Left kidney (tissue), 2 donors: ENCODE results near the gene EIF2S2. TPM values are rescaled to one million over a fixed set of nuclear protein-coding genes. Genes with fewer than 3 reads are reported as not detected.

Source experiments
- DNase-seq: peaks from one replicate; pipeline ENCODE4 v3.0.0-alpha.2; 2013
- polyA plus RNA-seq: library from polyadenylated mRNA; unstranded; fragments of 120-200 nt; gene quantifications from one replicate; pipeline ENCODE4 v1.2.1, GENCODE V29; 2013; ENCODE audit not compliant: insufficient read length

The EIF2S2 gene
- polyA plus RNA-seq, 1 donor = 50.6 TPM

DNA sequence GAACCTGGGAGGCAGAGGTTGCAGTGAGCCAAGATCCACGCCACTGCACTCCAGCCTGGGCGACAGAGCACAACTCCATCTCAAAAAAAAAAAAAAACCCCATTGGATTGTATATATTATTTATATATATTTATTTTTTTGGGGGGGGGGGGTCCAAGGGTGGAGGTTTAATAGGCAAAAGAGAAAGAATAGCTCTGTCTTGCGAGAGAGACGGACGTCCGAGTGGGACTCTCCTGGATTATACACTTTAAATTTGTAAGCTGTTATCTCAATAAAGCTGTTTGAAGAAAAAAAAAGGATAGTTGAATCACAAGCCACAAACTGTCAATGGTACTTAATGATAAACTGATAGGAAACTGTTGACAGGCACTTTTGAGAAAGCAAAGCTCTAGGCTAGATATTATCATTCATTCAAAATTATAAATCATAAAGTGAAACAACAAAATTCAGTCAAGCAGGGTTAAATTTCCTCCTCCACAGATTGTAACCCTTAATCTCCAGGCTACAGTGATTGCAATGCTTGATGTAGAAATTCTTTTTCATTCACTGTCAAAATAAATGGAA, 20.3 kb downstream of the EIF2S2 start:
- DNase-seq = no peak

- DNase-seq = no peak
These were observed 21.4 kb downstream of the EIF2S2 start for GRCh38 chr20:34090645-34091044.

DNA sequence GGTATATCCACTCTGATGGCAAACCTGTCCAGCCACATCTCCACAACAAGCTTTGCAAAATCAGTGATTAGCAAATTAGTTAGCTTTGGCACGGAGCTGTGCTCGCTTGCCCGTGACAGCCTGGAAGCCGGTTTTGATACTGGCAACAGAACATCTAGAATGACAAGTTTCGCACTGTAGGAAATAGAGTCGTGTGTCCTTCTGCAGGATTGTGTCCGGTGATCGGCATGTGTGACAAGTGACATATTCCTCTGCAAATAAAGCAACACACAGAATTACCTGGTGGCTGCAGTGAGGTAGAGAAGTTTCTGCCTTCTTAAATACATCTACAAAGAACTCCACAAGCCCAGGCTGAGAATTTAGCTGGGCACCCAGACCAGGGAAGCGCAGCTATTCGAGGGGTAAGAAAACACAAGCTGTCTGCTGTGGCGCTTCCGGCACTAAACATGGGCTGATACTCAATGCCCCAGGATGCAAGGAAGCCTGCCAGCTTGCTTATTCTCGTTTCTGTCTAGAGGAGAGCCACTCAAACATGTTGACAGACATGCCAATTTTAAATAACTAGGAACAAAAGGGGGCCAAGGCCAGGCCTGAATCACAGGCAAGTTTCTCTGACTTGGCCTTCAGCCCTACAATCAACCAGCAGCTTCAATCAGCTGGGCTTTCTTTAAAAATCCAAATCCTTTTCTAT, 22.2 kb downstream of the EIF2S2 start:
- DNase-seq = no peak

- no peak for DNase-seq
These were observed 22.9 kb downstream of the EIF2S2 start for GRCh38 chr20:34089175-34089479.

DNA sequence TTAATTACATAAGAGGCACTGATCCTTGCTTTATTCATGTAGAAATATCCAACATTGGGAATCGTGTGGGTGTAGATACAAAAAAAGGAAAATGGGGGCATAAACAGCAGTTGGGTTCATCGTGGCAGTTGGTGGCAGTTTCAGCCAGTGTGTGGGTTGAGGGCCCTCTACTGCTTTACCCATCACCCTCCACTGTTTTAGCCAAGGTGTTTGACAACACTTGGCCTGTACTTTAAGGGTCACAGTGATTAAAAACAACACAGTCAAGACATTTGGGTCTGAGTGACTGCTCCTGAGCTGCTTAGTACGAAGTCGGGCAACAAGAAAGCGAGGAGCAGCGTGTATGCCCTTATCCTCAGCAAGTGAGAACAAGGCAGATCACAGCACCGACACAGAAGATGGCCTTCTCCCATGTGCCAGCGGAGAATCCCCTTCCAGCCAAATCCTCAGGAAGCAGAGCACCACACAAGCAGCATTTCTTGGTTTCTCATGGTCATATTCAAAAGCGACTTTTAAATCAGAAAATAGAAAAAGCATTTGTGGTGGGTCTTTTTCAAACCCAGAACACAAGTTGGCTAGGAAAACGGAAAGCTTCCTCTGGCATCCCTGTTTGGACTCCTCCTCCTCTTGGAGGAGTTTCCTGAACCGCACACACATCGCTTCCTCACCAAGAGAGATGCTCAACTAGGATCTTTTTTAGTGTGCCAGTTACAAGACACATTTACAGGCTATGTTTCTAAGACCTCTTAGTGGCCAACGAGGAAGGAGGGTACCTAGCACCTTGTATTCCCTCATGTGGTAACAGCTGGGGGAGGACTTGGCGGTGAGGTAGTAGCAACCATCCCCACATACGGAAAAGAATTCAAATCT, 23.5 kb downstream of the EIF2S2 start:
- DNase-seq = no peak

- no peak for DNase-seq
These were observed 26.5 kb downstream of the EIF2S2 start for GRCh38 chr20:34085544-34086040.

GRCh38 chr20:34084227-34084923, 27.7 kb downstream of the EIF2S2 start:
- no peak for DNase-seq

DNA sequence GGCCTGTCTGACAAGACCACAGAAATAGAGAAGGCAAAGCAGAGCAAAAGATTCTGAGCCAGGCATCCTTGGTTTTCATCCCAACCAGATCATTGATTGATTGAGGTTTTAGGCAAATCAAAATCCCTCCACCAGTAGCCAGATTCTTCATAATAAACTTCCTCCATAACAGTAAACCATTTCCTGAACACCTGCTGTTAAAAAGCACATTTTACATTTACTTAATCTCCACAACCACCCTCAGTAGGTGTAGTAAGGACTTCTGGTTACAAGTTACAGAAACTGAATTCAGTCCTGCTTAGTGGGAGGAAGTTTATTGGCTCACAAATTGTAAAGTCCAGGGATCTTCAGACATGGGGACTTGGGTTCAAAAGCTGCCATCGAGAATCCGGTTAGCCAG, 28.3 kb downstream of the EIF2S2 start:
- no peak for DNase-seq

- DNase-seq = no peak
These were observed 28.9 kb downstream of the EIF2S2 start for GRCh38 chr20:34083137-34083536.

DNA sequence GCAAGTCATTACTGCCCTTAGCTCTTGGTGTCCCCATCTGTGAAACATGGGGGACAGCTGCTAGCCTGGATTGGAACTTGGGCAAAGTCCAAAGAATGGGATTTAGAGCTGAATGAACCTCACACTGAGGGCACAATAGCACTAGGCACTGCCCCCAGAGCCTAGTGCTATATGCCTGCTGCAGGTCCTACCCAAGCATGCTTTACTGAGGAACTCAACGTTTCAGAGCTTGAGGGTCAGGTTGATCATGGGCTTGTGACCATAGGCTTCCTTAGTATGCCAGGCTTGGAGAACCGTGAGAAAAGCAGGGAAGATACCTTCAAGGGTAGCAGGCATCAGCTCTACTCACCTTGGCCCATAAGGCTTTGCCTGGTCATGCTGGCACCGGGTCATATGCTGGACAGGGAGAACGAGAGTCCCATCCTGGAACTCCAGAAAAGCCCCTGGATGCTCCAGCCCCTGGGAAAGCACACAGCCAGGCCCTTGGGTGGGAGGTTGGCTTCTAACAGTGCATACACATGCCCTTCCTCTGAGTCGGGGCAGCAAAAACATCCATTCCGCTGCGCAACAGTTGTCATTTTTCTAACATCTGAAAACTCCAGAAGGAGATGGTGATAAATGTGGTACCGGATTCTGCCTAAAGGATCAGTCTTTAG, 29.7 kb downstream of the EIF2S2 start:
- no peak for DNase-seq

DNA sequence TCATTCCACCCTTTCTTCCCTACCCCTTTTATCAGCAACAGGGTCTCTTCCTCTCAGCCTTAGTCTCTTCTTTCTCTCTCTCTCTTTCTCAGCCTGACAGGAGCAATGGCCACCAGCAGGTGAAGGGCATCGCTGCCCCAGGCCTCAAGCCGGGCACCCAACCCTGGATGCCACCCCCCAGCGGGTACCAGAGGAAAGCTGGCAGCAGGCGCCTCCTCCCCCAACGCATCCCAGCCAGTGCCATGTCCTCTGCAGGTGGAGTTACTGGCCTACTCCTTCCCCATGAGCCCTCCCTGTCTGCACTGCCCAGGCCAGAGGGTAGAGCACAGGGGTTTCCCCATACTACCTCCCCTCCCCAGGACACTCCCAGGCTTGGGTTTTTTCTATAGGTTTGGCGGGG, 32.2 kb downstream of the EIF2S2 start:
- DNase-seq = no peak

GRCh38 chr20:34078540-34078939, 33.5 kb downstream of the EIF2S2 start:
- no peak for DNase-seq

DNA sequence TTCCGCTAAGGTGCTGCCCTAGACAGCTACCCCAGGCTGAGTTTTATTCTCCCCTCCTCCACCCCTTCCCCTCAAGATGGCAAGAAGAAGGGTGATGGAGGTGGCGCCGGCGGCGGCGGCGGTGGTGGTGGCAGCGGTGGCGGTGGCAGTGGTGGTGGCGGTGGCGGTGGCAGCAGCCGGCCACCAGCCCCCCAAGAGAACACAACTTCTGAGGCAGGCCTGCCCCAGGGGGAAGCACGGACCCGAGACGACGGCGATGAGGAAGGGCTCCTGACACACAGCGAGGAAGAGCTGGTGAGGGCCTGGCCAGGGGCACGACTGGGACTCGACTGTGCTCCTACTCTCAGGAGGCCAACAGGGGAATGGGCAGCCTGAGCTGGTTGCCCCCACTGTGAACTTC, 35.1 kb downstream of the EIF2S2 start:
- no peak for DNase-seq

- no peak for DNase-seq
These were observed 36.4 kb downstream of the EIF2S2 start for GRCh38 chr20:34075647-34076046.

- no peak for DNase-seq
These were observed 37.8 kb downstream of the EIF2S2 start for GRCh38 chr20:34074101-34074760.

DNA sequence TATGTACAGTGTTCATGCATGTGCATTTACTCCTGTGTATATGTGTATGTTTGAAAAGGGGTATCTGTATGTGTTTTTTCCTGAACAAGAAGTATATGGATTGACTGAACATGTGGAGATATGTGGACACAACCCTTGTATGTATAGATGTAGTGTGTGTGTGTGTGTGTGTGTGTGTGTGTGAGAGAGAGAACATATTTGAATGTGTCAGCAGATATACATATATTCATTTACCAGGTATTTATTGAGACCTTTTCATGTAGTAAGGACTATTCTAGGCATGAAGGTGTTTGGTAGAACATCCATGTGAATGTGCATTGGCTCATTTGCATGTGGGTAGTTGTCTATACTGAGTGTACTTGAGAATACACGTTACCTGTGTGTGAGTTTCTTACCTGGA, 39.3 kb downstream of the EIF2S2 start:
- no peak for DNase-seq

DNA sequence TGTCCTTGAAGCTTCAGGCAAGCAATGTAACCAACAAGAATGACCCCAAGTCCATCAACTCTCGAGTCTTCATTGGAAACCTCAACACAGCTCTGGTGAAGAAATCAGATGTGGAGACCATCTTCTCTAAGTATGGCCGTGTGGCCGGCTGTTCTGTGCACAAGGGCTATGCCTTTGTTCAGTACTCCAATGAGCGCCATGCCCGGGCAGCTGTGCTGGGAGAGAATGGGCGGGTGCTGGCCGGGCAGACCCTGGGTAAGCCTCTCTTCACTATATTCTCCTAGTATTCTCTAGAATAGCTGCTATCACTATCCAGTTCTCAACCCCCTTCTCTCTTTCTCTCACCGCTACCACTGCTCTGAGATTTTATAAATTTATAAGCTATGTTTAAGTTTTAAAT, 40.0 kb downstream of the EIF2S2 start:
- no peak for DNase-seq

GRCh38 chr20:34070859-34071258, 41.2 kb downstream of the EIF2S2 start:
- DNase-seq = no peak

DNA sequence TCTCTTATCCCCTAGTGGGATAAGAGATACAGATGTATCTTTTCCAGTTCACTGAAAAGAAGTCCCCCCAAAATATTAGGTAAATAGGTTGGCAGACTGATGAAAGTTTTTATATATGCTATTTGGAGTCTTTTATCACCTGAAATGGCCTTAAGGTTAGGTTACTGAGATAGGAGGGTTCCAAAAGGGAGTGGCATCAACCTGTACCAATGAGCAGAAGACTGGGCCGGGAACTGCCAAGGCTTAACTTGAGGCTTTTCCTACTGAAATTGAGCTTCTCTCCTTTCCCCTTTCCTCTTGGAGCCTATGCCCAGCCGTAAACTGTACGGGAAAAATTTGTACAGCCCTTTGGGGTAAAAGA, 42.0 kb downstream of the EIF2S2 start:
- DNase-seq = no peak

DNA sequence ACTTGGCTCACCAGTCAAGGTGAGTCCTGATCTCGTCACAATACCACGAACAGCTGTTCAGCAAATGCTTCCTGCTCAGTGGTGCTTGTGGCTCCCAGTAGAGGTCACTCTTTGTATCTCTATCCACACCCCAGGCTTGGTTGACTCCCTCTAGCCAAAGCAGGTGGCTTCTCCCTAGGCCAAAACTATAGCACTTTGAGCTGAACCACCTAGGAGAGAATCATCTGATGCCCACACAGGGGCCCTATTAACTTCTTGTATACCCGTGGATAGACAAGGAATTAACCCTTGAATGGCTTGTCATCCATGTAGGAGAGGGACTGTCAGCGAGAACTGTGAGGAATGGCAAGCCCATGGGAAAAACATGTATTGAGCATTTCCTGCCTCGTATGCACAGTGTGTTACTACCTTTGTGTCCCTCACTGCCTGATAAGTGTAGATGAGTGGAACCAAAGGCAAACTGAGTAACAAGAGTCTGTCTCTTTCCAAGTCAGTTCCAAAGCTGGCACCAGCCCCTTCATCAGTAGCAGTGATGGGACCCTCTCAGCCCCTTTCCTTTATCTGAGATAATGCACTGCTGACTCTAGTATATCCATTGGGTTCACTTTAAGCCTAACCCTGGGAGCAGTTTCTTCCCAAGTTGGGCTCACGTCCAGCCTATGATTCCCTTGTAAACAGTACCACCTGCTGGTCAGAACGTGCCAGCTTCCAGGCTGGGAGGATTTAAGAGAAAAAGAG, 42.5 kb downstream of the EIF2S2 start:
- DNase-seq = peak; percentile 84

DNA sequence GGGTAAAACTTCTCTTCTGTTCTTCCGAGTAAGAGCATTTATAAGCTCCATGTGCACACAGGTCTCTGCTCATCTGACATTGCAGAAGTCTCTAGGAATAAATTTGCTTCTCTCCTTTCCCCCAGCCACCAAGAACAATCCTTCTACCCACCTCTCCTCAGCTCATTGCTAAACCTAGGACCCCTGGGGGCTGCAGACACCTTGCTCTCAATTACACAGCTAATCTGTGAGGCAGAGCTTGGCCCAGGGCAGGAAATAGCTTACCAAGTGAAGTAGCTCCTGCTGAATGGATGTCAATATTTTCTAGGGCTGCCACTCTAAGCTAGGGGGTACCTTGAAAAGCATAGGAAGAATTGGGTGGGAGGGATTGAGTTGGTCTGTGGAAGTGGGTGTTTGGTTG, 44.0 kb downstream of the EIF2S2 start:
- no peak for DNase-seq
